Measurements from ENCODE around the gene DHRSX.
"Not testable (repeated sequence)": the region's sequence is repeated elsewhere in the genome, so short reads cannot be mapped to it uniquely, and the experiment has no call there.

DHRSX gene

GRCh38 chrX:2419418-2419817 is 81.4 kb downstream of the DHRSX start:
- DNase-seq, result not testable (repeated sequence)

- no peak for DNase-seq
These were observed 82.8 kb downstream of the DHRSX start for GRCh38 chrX:2418000-2418399.

GRCh38 chrX:2416851-2417604 is 83.7 kb downstream of the DHRSX start:
- DNase-seq, result no peak

GRCh38 chrX:2414384-2414783 is 86.4 kb downstream of the DHRSX start:
- no peak for DNase-seq

- no peak for DNase-seq
These were observed 86.8 kb downstream of the DHRSX start for GRCh38 chrX:2413969-2414368.

- DNase-seq, result no peak
These were observed 88.6 kb downstream of the DHRSX start for GRCh38 chrX:2412131-2412530.

DNA sequence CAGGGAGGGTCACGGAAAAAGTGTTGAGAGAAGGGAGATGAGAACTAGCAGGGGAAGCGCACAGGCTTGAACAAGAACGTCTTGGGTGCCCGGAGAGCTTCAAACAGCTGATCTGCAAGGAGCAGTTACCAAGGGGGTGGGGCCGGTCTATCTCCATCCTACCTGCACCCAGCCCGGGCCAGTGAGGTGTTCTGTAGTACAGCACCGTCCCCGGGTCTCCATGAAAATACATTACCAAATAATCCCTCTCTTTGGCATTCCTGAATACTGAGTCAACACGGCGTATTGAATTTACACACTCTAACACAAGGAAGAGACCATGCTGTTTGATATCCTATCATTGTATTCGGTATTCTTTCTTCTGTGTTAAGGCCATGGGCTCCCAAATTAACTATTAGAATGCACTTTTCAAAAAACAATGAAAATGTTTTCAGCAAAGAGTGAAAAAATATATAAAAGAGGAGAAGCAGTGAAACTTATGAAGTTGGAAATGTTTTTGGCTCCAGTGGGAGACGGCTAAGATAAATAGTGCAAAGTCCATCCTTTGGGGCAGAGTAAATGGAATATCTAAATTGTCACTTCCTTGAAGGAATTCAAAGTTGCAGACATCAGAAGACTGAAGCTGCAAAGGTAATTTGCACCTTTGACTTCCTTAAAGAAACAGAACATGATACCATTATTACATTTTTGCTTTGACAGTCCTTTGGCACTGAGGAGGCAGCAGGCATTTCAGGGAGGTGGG is 90.3 kb downstream of the DHRSX start:
- DNase-seq, result no peak

GRCh38 chrX:2409796-2410195 is 91.0 kb downstream of the DHRSX start:
- DNase-seq, result no peak

GRCh38 chrX:2408856-2409255 is 91.9 kb downstream of the DHRSX start:
- no peak for DNase-seq

- DNase-seq, result no peak
These were observed 93.8 kb downstream of the DHRSX start for GRCh38 chrX:2406891-2407518.

DNA sequence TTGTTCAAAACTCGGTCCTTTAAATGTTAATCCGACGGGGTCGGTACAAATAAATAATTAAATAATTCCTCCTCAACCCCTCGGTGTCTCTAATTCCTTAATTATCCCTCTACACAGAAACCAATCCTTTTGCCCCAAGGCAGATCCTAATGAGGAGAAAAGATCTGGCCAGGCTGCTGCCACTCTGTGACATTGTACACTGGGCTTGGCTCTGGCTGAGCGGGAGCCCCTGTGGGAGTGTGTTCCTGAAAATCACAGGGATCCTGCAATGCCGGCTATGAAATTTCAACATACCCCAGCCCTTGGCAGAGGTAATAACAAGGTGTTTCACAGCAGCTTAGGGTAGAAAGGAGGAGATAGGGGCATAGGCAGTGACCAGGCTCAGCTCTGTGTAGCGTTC is 96.0 kb downstream of the DHRSX start:
- no peak for DNase-seq

GRCh38 chrX:2402361-2402690 is 98.5 kb downstream of the DHRSX start:
- DNase-seq, result no peak

DNA sequence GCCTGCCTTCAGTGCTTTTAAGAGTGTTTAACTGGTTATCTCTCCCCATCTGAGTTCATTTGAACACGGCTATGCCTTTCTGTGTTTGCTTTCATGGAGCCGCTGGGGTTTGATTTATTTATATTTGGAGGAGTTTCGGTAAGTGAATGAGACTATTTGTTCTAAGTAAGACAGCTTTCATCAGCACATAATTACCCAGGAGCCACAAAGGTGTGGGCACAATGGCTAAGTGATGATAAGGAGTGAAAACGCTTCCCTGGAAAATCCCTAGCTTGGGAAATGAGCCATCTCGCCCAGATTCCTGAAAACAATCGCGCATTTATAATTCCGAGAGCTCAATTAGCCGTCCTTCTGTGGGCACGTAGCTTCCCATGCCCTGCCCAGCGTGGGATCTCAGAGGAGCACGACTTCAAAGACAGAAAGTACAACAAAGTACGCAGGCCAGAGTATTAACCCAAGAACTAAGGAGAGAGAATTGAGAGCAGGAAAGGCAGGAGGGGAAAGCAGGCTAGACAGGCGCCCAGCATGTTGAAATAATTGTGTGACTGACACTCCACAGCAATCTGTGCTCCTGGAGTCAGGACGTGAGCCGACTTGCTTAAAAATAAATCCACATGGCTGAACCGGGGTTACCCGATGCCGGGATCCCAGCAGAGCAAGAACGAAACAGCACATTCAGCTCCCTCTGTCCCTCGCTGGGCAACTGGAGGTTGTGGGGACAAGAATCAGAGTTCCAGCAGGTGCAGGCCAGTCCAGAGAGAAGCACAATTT is 99.0 kb downstream of the DHRSX start:
- no peak for DNase-seq

- no peak for DNase-seq
These were observed 99.6 kb downstream of the DHRSX start for GRCh38 chrX:2401201-2401589.

GRCh38 chrX:2398064-2398656 is 102.6 kb downstream of the DHRSX start:
- no peak for DNase-seq

DNA sequence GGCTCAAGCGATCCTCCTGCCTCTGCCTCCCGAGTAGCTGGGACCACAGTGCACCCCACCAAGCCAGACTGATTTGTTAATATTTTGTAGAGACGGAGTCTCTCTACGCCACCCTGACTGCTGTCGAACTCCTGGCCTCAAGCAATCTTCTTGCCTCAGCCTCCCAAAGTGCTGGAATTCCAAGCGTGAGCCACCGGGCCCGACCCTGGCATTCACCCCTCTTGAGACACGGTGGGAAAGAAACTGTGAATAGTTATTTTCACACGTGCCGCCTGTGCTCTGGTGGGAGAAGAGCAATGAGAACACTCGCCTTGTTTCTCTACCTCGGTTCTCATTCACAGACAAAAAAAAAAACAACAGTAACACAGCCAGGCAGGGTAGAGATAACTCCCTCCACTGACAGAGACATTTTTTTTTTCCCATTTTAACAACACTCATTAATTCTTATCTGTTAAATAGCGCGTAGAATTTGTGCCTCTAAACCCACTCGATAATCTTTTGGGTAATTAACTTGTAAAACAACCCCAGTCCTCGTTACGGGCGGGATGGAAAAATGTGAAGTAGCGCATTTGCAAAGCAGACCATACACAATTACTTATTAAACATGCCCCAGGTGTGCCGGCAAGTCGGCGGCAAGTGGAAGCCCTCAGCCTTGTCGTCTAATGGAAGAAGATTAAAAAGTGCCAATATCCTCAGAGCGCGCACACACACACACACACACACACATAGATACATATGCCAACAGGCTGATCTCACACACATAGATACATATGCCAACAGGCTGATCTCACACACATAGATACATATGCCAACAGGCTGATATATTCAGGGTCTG is 103.3 kb downstream of the DHRSX start:
- no peak for DNase-seq

DNA sequence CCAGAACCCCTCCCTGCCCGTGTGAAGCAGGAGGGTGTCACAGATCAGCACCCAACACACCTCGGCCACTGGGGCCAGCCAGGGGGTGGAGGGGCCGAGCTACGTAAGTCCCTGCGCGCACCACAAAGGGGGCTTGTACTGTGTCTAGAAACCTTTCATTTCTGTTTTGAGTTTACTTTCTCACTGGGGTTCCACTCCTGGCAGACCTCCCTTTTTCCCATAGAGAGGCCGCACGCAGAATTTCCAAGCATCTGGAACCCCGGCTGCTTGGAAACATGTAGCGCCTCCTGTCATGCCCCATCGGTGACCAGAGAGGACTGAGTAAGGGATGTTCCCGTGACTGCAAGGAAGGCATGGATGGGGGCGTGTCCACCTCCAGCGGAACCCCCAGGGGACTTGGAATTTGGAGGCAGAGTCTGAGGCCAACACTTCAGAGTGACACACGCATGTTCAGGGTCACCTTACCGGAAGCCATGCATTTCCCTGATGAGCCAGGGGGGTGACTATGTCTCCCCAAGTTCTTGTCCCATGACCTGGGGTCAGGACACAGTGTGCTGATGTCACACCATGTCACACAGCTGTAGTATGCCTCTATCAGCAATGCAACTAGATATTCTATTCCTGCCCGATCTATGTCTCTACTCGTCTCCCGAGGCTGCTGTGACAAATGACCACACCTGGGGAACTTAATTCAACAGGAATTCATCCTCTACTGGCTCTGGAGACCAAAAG is 105.3 kb downstream of the DHRSX start:
- no peak for DNase-seq

DNA sequence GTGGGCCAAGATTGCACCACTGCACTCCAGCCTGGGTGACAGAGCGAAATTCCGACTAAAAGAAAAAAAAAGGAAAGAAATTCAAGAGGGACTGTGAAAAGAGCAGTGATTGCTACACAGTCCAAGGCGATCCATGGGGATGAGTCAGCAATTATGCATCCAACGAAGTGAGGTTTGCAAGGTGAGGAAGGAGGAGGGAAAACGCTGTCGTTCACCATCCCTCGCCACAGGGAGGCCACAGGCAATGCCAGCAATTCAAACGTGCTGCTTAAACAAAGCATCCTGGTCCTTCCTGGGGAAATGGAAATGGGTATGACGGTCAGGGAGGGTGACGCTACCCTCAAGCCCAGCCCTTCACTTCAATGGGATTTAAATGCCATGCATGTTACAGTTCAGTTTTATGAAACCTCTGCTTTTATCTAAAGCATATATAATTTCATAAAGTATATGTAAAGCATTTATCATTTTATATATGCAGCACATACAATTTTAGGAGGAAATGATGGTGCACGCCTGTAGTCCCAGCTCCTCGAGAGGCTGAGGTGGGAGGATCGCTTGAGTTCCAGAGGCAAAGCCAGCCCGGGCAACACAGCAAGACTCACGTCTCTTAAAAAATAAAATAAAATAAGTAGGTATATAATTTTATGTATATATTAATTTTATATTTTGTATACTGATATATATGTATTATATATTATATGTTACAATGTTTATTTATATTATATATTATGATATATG is 108.7 kb downstream of the DHRSX start:
- no peak for DNase-seq

GRCh38 chrX:2390754-2391153 is 110.0 kb downstream of the DHRSX start:
- no peak for DNase-seq

GRCh38 chrX:2389731-2390130 is 111.0 kb downstream of the DHRSX start:
- DNase-seq, result not testable (repeated sequence)

GRCh38 chrX:2389324-2389723 is 111.5 kb downstream of the DHRSX start:
- DNase-seq, result no peak
